Panc1 (cell line): Measurements from ENCODE around the gene ZNF726. TPM values are rescaled to one million over a fixed set of nuclear protein-coding genes. Genes with fewer than 3 reads are reported as not detected.

ENCODE experiments used
- ATAC-seq: fragments of 200-7000 bp; cut with Tn5 transposase; 2 replicates; pipeline ENCODE4 v1.9.1; 2020; ENCODE audit warnings: mild to moderate bottlenecking, moderate library complexity
- BruUV-seq: library from RNA; stranded (reverse); fragments of 400-500 nt; replicated peaks from 2 replicates; lab custom pipeline; 2021; lab: Mats Ljungman, UMichigan
- CTCF ChIA-PET: fragments of 300-600 bp; sonication (Branson Sonifier 250); formaldehyde crosslinking; loops from one replicate; lab custom pipeline; 2022; ENCODE audit warnings: antibody characterized with exemption; lab: Charles Lee
- POLR2A ChIA-PET: fragments of 300-600 bp; sonication (Branson Sonifier 250); formaldehyde crosslinking; loops from one replicate; lab custom pipeline; 2022; ENCODE audit warnings: antibody characterized with exemption; lab: Charles Lee
- DNase-seq: peaks from one replicate; pipeline ENCODE4 v3.0.0-alpha.2; 2010; ENCODE audit warnings: low read depth, low spot score
- H3K27ac ChIP-seq: 2 replicates; pipeline ENCODE4 v1.5.1; 2011; ENCODE audit warnings: mild to moderate bottlenecking, low read length, inconsistent platforms
- H3K27me3 ChIP-seq: fragments of 200-500 bp; sonication (Bioruptor generic); 2 replicates; pipeline ENCODE4 v1.6.0; 2014; ENCODE audit warnings: low read length, inconsistent platforms; ENCODE audit not compliant: control insufficient read depth, insufficient read depth
- H3K36me3 ChIP-seq: fragments of 200-500 bp; sonication (Bioruptor generic); 2 replicates; pipeline ENCODE4 v1.5.1; 2014; ENCODE audit warnings: inconsistent platforms, mild to moderate bottlenecking, low read length, moderate library complexity; ENCODE audit not compliant: control insufficient read depth, insufficient read depth
- H3K4me1 ChIP-seq: 2 replicates; pipeline ENCODE4 v1.5.1; 2011; ENCODE audit warnings: inconsistent platforms, mild to moderate bottlenecking, low read length, moderate library complexity; ENCODE audit not compliant: control insufficient read depth, insufficient read depth
- H3K4me3 ChIP-seq, 2 experiments: 2 replicates each; pipeline ENCODE4 v1.5.1; 2011 to 2012; ENCODE audit warnings: low read depth in 2 of 2, low read length in 2 of 2, mild to moderate bottlenecking in 2 of 2, inconsistent platforms in 1 of 2, moderate library complexity in 1 of 2
- H3K9me3 ChIP-seq: fragments of 200-500 bp; sonication (Bioruptor generic); 2 replicates; pipeline ENCODE4 v1.5.1; 2014; ENCODE audit warnings: low read depth, mild to moderate bottlenecking, inconsistent platforms, low read length, moderate library complexity; ENCODE audit not compliant: control insufficient read depth, insufficient read depth
- POLR2AphosphoS5 ChIP-seq: IDR thresholded peaks from 2 replicates; pipeline ENCODE4 v1.6.1; 2012; ENCODE audit warnings: mild to moderate bottlenecking, low read depth, low read length, moderate library complexity
- SIN3A ChIP-seq: IDR thresholded peaks from 2 replicates; pipeline ENCODE4 v1.6.1; 2012; ENCODE audit warnings: low read depth, mild to moderate bottlenecking, low read length, moderate library complexity, borderline replicate concordance; ENCODE audit not compliant: insufficient read depth
- TCF7L2 ChIP-seq: IDR thresholded peaks from 2 replicates; pipeline ENCODE4 v1.6.1; 2011; ENCODE audit warnings: mild to moderate bottlenecking, low read depth, low read length, inconsistent platforms
- in situ Hi-C: cut with HindIII; loops from 2 replicates; pipeline ENCODE4 v1.10.0; 2016; ENCODE audit warnings: low sequenced_read_pairs, low pct_unique_long_range_greater_than_20kb
- intact Hi-C: fragments of 100-400 bp; cut with micrococcal nuclease; formaldehyde crosslinking; loops from one replicate; pipeline ENCODE4 v1.10.0; 2022; ENCODE audit not compliant: unreplicated experiment
- total RNA-seq: library from RNA; stranded (reverse); gene quantifications from one replicate; pipeline ENCODE4 v1.2.1, GENCODE V29; 2021; ENCODE audit not compliant: unreplicated experiment
- TF ChIP-seq, protein P1 (sequence below), 2 experiments: IDR thresholded peaks; 2 replicates each; pipeline ENCODE4 v1.6.1; 2011 to 2012; ENCODE audit warnings: low read depth in 2 of 2, control low read depth in 1 of 2, low read length in 1 of 2, mild to moderate bottlenecking in 1 of 2, moderate library complexity in 1 of 2; ENCODE audit not compliant: insufficient read depth in 1 of 2
- TF ChIP-seq, protein P2 (sequence below): fragments of 450-650 bp; IDR thresholded peaks from 2 replicates; pipeline ENCODE4 v1.5.1; 2017; ENCODE audit warnings: mild to moderate bottlenecking

ZNF726 gene
- total RNA-seq, 1 experiment from 2014 or later = 7.2 TPM

DNA sequence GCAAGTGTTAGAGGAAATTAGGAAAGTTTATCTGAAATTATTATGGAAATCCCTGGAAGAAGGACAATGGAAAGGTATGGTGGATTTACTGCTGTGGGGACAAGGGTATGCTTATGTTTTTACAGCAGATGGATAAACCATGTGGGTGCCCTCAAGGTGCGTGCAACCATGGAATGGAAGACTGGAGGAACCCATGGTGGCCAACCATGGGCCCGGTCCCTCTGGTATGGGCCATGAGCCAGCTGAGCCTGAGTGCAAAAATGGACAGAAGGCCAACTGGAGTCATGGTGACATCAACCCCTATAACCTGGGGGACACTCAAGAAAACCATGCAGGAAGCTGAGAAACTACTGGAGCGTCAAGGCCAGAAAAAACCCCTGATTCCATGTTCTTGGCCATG, 46.1 kb upstream of the ZNF726 start:
- in situ Hi-C loops = no loop called here
- TF ChIP-seq, protein P1, sequence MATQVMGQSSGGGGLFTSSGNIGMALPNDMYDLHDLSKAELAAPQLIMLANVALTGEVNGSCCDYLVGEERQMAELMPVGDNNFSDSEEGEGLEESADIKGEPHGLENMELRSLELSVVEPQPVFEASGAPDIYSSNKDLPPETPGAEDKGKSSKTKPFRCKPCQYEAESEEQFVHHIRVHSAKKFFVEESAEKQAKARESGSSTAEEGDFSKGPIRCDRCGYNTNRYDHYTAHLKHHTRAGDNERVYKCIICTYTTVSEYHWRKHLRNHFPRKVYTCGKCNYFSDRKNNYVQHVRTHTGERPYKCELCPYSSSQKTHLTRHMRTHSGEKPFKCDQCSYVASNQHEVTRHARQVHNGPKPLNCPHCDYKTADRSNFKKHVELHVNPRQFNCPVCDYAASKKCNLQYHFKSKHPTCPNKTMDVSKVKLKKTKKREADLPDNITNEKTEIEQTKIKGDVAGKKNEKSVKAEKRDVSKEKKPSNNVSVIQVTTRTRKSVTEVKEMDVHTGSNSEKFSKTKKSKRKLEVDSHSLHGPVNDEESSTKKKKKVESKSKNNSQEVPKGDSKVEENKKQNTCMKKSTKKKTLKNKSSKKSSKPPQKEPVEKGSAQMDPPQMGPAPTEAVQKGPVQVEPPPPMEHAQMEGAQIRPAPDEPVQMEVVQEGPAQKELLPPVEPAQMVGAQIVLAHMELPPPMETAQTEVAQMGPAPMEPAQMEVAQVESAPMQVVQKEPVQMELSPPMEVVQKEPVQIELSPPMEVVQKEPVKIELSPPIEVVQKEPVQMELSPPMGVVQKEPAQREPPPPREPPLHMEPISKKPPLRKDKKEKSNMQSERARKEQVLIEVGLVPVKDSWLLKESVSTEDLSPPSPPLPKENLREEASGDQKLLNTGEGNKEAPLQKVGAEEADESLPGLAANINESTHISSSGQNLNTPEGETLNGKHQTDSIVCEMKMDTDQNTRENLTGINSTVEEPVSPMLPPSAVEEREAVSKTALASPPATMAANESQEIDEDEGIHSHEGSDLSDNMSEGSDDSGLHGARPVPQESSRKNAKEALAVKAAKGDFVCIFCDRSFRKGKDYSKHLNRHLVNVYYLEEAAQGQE (IDR thresholded peaks at IDR 0.05; ENCODE audit: insufficient read depth in 1 of 2, low read depth in 2 of 2, low read length in 1 of 2) = no peak
- no peak for TF ChIP-seq TCF7L2
- TF ChIP-seq SIN3A = no peak
- TF ChIP-seq, protein P2, sequence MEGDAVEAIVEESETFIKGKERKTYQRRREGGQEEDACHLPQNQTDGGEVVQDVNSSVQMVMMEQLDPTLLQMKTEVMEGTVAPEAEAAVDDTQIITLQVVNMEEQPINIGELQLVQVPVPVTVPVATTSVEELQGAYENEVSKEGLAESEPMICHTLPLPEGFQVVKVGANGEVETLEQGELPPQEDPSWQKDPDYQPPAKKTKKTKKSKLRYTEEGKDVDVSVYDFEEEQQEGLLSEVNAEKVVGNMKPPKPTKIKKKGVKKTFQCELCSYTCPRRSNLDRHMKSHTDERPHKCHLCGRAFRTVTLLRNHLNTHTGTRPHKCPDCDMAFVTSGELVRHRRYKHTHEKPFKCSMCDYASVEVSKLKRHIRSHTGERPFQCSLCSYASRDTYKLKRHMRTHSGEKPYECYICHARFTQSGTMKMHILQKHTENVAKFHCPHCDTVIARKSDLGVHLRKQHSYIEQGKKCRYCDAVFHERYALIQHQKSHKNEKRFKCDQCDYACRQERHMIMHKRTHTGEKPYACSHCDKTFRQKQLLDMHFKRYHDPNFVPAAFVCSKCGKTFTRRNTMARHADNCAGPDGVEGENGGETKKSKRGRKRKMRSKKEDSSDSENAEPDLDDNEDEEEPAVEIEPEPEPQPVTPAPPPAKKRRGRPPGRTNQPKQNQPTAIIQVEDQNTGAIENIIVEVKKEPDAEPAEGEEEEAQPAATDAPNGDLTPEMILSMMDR = no peak
- TF ChIP-seq POLR2AphosphoS5 = no peak

DNA sequence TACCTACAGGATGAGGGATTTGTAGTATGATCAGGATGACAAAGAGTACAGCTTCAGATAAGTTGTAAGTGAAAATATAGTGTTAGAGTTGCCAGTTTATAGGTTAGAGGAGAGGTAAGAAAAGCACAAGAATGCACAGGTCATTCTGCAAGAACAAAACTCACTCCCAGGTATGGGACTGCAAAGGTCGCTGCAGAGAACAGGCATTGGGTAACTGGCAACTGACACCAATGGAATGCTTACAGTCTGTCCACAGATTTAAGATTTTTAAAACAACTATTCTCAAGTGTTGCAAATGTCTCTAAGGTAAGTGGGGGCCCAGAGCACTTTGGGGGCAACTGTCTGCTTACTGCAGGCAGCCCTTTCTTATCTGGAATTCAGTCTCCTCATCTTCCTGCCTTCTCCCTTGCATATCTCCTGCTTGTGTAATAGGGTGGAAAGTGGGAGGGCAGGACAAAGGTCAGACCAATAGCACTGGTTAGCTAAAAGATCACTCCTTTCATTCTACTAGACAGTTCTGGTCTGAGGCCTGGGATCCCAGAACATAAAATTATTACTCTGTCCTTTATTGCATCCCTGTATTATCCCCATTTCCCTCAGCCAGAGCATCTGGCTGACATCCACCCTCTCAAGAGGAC, 42.3 kb upstream of the ZNF726 start:
- ATAC-seq (no peak), DNase-seq (no peak)
- ChIA-PET CTCF (no interaction called here), POLR2A (no interaction called here)
- Histone ChIP-seq H3K4me3 (no peak overlapping the region), H3K27me3 (no peaks in the 10 kb centered on the region), H3K4me1 (no peaks in the 10 kb centered on the region), H3K27ac (no peak overlapping the region), H3K36me3 (no peaks in the 10 kb centered on the region), H3K9me3 (no peaks in the 10 kb centered on the region)
- TF ChIP-seq SIN3A (no peak), POLR2AphosphoS5 (no peak), TCF7L2 (no peak)
- TF ChIP-seq, protein P1 (IDR thresholded peaks at IDR 0.05; ENCODE audit: insufficient read depth in 1 of 2, low read depth in 2 of 2, low read length in 1 of 2) = no peak
- TF ChIP-seq, protein P2 = no peak
- no TSS peak for BruUV-seq
- intact Hi-C loops (no loop called here), in situ Hi-C loops (no loop called here)

More for the DNA sequence above, 46.1 kb upstream of the ZNF726 start:
- Histone ChIP-seq H3K9me3 (no peaks in the 10 kb centered on the region), H3K4me3 (no peak overlapping the region), H3K36me3 (no peaks in the 10 kb centered on the region), H3K27ac (no peak overlapping the region), H3K27me3 (no peaks in the 10 kb centered on the region), H3K4me1 (no peaks in the 10 kb centered on the region)
- POLR2A ChIA-PET = no interaction called here
- no peak for DNase-seq
- ATAC-seq = no peak
- CTCF ChIA-PET = no interaction called here
- BruUV-seq = no TSS peak
- intact Hi-C loops = no loop called here
